ENCODE measurements around the gene HIPK2. TPM values are rescaled to one million over a fixed set of nuclear protein-coding genes. Genes with fewer than 3 reads are reported as not detected.

HIPK2 gene
- total RNA-seq, 4 donors from 2014 or later = 20.9 to 40.9 (median 26.7) TPM

DNA sequence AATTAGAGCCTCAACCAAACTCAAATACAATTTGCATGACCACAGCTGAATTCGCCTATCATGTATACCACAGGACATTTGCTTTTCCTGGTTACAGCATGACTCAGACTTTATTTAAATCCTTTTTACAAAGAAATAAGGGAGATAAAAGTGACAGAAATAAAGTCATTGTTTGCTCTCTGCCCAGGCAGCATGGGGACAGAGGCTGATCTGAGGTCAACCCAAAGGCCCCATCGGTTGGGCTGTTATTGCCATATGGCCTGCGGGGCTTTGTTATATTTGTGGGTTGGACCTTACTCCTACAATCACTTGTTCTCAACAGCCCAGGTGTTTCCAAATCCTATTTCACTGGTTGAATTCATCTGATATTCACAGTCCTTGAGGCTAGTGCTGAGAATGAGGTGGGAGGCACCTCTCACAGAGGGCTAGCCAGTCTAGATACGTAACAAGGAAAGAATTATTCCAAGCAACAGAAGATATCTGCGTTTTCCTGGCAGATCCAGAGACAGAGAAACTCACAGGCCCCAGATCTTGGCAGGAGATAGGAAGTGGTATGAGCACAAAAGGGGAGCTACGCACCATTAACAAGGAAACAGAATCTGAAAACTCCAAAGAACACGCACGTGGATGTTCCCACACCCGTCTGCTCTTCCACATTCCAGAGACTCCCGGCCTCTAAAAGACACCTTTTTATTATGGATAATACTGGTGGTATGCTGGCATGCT, 117.3 kb downstream of the HIPK2 start:
- peaks cover 43 to 75% (median 52%) of the 10 kb centered on the region in 4 donors for H3K4me1 ChIP-seq
- H3K4me3 ChIP-seq = no peak overlapping the region
- no peaks in the 10 kb centered on the region for H3K27me3 ChIP-seq
- peak overlapping the region in 1 of 4 donors; percentile 34 for H3K27ac ChIP-seq (replicated peaks in 1 of 4)
- no peaks in the 10 kb centered on the region for H3K36me3 ChIP-seq
- H3K9me3 ChIP-seq = no peaks in the 10 kb centered on the region
- intact Hi-C loops (cut with DNase I) = no loop called here
- 53% methylated on average over 10 of the region's 10 CpGs for WGBS
- DNase-seq (ENCODE audit: extremely low spot score) = no peak
- TF ChIP-seq EP300 (IDR thresholded peaks at IDR 0.05) (no peak), POLR2A (IDR thresholded peaks at IDR 0.05; ENCODE audit: low read depth) (no peak), POLR2AphosphoS5 (IDR thresholded peaks at IDR 0.05) (no peak)
- TF ChIP-seq, protein P1, sequence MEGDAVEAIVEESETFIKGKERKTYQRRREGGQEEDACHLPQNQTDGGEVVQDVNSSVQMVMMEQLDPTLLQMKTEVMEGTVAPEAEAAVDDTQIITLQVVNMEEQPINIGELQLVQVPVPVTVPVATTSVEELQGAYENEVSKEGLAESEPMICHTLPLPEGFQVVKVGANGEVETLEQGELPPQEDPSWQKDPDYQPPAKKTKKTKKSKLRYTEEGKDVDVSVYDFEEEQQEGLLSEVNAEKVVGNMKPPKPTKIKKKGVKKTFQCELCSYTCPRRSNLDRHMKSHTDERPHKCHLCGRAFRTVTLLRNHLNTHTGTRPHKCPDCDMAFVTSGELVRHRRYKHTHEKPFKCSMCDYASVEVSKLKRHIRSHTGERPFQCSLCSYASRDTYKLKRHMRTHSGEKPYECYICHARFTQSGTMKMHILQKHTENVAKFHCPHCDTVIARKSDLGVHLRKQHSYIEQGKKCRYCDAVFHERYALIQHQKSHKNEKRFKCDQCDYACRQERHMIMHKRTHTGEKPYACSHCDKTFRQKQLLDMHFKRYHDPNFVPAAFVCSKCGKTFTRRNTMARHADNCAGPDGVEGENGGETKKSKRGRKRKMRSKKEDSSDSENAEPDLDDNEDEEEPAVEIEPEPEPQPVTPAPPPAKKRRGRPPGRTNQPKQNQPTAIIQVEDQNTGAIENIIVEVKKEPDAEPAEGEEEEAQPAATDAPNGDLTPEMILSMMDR (IDR thresholded peaks at IDR 0.05) = no peak

DNA sequence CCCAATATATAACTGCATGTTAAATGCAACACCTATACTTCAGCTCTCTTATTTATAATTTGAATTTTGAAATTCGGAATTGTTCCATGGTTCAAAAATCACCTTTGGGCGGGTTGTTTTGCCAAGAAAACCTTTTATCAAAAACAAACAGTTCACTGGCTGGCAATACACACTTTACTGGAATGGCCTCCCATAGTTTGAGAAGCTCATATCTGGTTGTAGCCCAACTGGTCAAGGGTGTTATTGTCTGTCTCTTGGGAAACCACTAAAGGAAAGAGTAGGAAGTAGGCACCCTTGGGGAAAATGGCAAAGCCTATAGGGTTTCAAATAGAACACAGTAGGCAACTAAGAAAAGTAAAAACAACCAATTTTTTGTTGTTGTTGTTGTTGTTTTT, 117.9 kb downstream of the HIPK2 start:
- peaks cover 43 to 75% (median 55%) of the 10 kb centered on the region in 4 donors for H3K4me1 ChIP-seq
- WGBS = 75% methylated on average over 2 of the region's 2 CpGs
- H3K4me3 ChIP-seq = no peak overlapping the region
- no peaks in the 10 kb centered on the region for H3K27me3 ChIP-seq
- TF ChIP-seq, protein P1 (IDR thresholded peaks at IDR 0.05) = no peak
- TF ChIP-seq POLR2AphosphoS5 (IDR thresholded peaks at IDR 0.05) (no peak), POLR2A (IDR thresholded peaks at IDR 0.05; ENCODE audit: low read depth) (no peak), EP300 (IDR thresholded peaks at IDR 0.05) (no peak)
- intact Hi-C loops (cut with DNase I) = loop anchor here (10.0 kb wide), 1 partner anchor 65 kb away; no protein-coding TSS in a partner anchor
- H3K27ac ChIP-seq (replicated peaks in 1 of 4) = no peak overlapping the region
- no peaks in the 10 kb centered on the region for H3K9me3 ChIP-seq
- DNase-seq (ENCODE audit: extremely low spot score) = no peak
- no peaks in the 10 kb centered on the region for H3K36me3 ChIP-seq

DNA sequence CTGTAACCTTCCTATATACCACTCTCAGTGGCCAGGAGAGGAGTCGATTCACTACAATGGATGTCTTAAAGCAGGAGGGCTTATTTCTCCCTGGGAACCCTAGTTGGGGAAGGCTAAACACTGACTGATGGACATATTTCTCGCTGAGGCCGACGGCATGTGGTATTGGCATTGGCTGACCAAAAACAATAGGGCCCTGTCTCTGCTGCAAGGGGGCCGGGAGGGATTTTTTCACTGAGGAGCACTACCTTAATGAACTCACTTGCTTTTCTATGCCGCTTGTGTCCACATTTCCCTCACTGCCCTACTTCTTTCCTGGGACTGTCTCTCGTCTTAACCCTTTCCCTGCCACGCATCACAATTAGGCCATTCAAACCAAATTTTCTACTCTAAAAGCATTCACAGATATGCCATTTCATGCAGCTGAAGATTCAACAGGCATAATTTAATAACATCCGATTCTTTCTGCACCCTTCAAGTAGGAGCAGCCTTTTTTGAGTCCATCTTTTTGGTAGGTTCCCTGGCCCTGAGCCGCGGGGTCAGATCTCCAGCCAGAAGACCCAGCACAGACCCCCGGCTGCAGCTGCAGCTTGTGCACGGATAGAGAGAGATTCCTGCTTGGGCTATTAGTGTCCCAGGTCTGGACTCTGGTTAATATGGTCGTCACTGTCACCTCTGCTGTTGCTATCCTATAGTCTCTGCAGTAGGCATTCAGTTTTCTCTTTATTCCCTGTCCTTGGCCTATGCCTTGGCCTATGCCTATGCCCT, 118.7 kb downstream of the HIPK2 start:
- H3K27ac ChIP-seq (replicated peaks in 1 of 4) = no peak overlapping the region
- H3K4me3 ChIP-seq = no peak overlapping the region
- peaks cover 43 to 78% (median 56%) of the 10 kb centered on the region in 4 donors for H3K4me1 ChIP-seq
- no peaks in the 10 kb centered on the region for H3K27me3 ChIP-seq
- no peak for TF ChIP-seq POLR2A (IDR thresholded peaks at IDR 0.05; ENCODE audit: low read depth)
- TF ChIP-seq, protein P1 (IDR thresholded peaks at IDR 0.05) = no peak
- no peak for TF ChIP-seq POLR2AphosphoS5 (IDR thresholded peaks at IDR 0.05)
- TF ChIP-seq EP300 (IDR thresholded peaks at IDR 0.05) = no peak
- DNase-seq (ENCODE audit: extremely low spot score) = no peak
- no peaks in the 10 kb centered on the region for H3K36me3 ChIP-seq
- intact Hi-C loops (cut with DNase I) = loop anchor here (10.0 kb wide), 1 partner anchor 66 kb away; no protein-coding TSS in a partner anchor
- H3K9me3 ChIP-seq = no peaks in the 10 kb centered on the region
- WGBS = 79% methylated on average over 14 of the region's 14 CpGs

DNA sequence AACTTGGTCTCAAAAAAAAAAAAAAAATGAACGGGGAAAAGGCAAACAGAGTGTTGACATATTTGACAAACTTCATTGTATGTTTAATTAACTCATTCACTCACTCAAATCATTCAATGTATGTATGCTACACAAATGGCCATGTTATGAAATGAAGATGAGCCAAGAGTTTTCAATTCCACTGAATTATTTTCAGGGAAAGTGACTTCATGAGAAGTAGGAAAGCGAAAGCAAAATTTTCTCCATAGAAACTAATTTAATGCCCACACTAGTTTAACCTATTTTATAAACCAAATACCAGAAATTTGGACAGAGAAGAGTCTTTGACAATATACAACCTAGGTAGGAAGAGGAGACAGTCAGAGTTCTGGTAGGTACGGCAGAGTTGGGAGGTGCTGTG, 119.5 kb downstream of the HIPK2 start:
- no peaks in the 10 kb centered on the region for H3K27me3 ChIP-seq
- H3K27ac ChIP-seq (replicated peaks in 1 of 4) = no peak overlapping the region
- H3K4me1 ChIP-seq = peaks cover 41 to 71% (median 52%) of the 10 kb centered on the region in 4 donors
- TF ChIP-seq EP300 (IDR thresholded peaks at IDR 0.05) (no peak), POLR2A (IDR thresholded peaks at IDR 0.05; ENCODE audit: low read depth) (no peak), POLR2AphosphoS5 (IDR thresholded peaks at IDR 0.05) (no peak)
- TF ChIP-seq, protein P1 (IDR thresholded peaks at IDR 0.05) = no peak
- intact Hi-C loops (cut with DNase I) = loop anchor here (10.0 kb wide), 1 partner anchor 67 kb away; no protein-coding TSS in a partner anchor
- H3K4me3 ChIP-seq = no peak overlapping the region
- H3K9me3 ChIP-seq = no peaks in the 10 kb centered on the region
- 85% methylated on average over 3 of the region's 3 CpGs for WGBS
- no peaks in the 10 kb centered on the region for H3K36me3 ChIP-seq
- DNase-seq (ENCODE audit: extremely low spot score) = no peak
